SK-N-DZ (cell line): Measurements from ENCODE around the gene UBE2S.
"Not testable (repeated sequence)": the region's sequence is repeated elsewhere in the genome, so short reads cannot be mapped to it uniquely, and the experiment has no call there.

Experiments
- DNase-seq: peaks from one replicate; pipeline ENCODE4 v3.0.0-alpha.2; 2015; ENCODE audit warnings: low spot score

UBE2S gene

GRCh38 chr19:55406091-55406825 is 1.3 kb downstream of the UBE2S start:
- DNase-seq: no peak

- DNase-seq: no peak
Measured at GRCh38 chr19:55405638-55406037, 1.9 kb downstream of the UBE2S start.

- no peak for DNase-seq
Measured at GRCh38 chr19:55402509-55402908, 5.1 kb downstream of the UBE2S start.

- DNase-seq: not testable (repeated sequence)
Measured at GRCh38 chr19:55401390-55401789, 6.2 kb downstream of the UBE2S start.

- DNase-seq: no peak
Measured at GRCh38 chr19:55400281-55401087, 7.1 kb downstream of the UBE2S start.

GRCh38 chr19:55398200-55398925 is 9.2 kb downstream of the UBE2S start:
- no peak for DNase-seq

- no peak for DNase-seq
Measured at GRCh38 chr19:55392820-55393761, 14.5 kb downstream of the UBE2S start.

GRCh38 chr19:55391702-55392615 is 15.6 kb downstream of the UBE2S start:
- DNase-seq: no peak

GRCh38 chr19:55391191-55391670 is 16.4 kb downstream of the UBE2S start:
- DNase-seq: no peak

- DNase-seq: no peak
Measured at GRCh38 chr19:55390461-55390880, 17.1 kb downstream of the UBE2S start.

- no peak for DNase-seq
Measured at GRCh38 chr19:55389386-55390317, 17.9 kb downstream of the UBE2S start.

- no peak for DNase-seq
Measured at GRCh38 chr19:55387736-55388497, 19.7 kb downstream of the UBE2S start.

- DNase-seq: no peak
Measured at GRCh38 chr19:55386493-55386971, 21.1 kb downstream of the UBE2S start.

GRCh38 chr19:55385724-55386492 is 21.7 kb downstream of the UBE2S start, which contains the start of gene RPL28:
Gene RPL28 (plus strand): TSS chr19:55385932. CDS start chr19:55386358, 426 bp downstream.
- peak; percentile 95 for DNase-seq

GRCh38 chr19:55384920-55385723 is 22.5 kb downstream of the UBE2S start:
- peak; percentile 90 for DNase-seq
